RWPE2 (cell line): ENCODE results near the gene CSAG1.
"Not testable (repeated sequence)": the region's sequence is repeated elsewhere in the genome, so short reads cannot be mapped to it uniquely, and the experiment has no call there.

Source experiments
- ATAC-seq: fragments of 200-7000 bp; cut with Tn5 transposase; 3 replicates; pipeline ENCODE4 v1.9.1; 2021; ENCODE audit warnings: low read depth
- DNase-seq: peaks from one replicate; pipeline ENCODE4 v3.0.0-alpha.2; 2020; ENCODE audit warnings: low spot score
- H3K27ac ChIP-seq: fragments of 450-650 bp; 2 replicates; pipeline ENCODE4 v1.5.1; 2017; ENCODE audit warnings: mild to moderate bottlenecking; ENCODE audit not compliant: poor library complexity, severe bottlenecking
- H3K27me3 ChIP-seq: fragments of 250-450 bp; sonication (Bioruptor Pico); 2 replicates; pipeline ENCODE4 v1.5.1; 2021; ENCODE audit warnings: mild to moderate bottlenecking, moderate library complexity; ENCODE audit not compliant: insufficient read depth, poor library complexity, severe bottlenecking
- H3K36me3 ChIP-seq: fragments of 250-450 bp; sonication (Bioruptor Pico); 2 replicates; pipeline ENCODE4 v1.5.1; 2020; ENCODE audit warnings: low read depth, mild to moderate bottlenecking, moderate library complexity
- H3K4me1 ChIP-seq: fragments of 250-450 bp; sonication (Bioruptor Pico); 2 replicates; pipeline ENCODE4 v1.5.1; 2021; ENCODE audit warnings: mild to moderate bottlenecking, moderate library complexity; ENCODE audit not compliant: insufficient read depth, poor library complexity, severe bottlenecking
- H3K4me3 ChIP-seq: fragments of 250-450 bp; sonication (Bioruptor Pico); 2 replicates; pipeline ENCODE4 v1.5.1; 2021; ENCODE audit warnings: mild to moderate bottlenecking, moderate library complexity; ENCODE audit not compliant: severe bottlenecking
- H3K9me3 ChIP-seq: fragments of 250-450 bp; sonication (Bioruptor Pico); 2 replicates; pipeline ENCODE4 v1.5.1; 2021; ENCODE audit warnings: mild to moderate bottlenecking, moderate library complexity; ENCODE audit not compliant: severe bottlenecking
- TF ChIP-seq, protein P1 (sequence below): fragments of 450-650 bp; IDR thresholded peaks from one replicate; pipeline ENCODE4 v1.5.1; 2017; ENCODE audit warnings: mild to moderate bottlenecking, moderate library complexity; ENCODE audit not compliant: poor library complexity, severe bottlenecking

Gene CSAG1, protein sequence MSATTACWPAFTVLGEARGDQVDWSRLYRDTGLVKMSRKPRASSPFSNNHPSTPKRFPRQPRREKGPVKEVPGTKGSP

DNA sequence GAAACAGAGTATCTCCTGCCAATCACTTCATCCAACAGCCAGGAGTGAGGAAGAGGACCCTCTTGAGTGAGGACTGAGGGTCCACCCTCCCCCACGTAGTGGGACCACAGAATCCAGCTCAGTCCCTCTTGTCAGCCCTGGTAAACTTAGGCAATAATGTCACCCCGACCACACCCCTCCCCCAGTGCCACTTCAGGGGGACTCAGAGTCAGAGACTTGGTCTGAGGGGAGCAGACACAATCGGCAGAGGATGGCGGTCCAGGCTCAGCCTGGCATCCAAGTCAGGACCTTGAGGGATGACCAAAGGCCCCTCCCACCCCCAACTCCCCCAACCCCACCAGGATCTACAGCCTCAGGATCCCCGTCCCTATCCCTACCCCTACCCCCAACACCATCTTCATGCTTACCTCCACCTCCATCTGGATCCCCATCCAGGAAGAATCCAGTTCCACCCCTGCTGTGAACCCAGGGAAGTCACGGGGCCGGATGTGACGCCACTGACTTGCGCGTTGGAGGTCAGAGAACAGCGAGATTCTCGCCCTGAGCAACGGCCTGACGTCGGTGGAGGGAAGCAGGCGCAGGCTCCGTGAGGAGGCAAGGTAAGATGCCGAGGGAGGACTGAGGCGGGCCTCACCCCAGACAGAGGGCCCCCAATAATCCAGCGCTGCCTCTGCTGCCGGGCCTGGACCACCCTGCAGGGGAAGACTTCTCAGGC, at the start of gene CSAG1, which contains the start of gene MAGEA12:
CSAG1 (minus strand) TSS at position 461 of the 715 bp plus-strand sequence. CDS start 1,261 bp downstream, outside the sequence.
MAGEA12 (plus strand) TSS at position 497 of the 715 bp plus-strand sequence. CDS start 2,405 bp downstream, outside the sequence.
- Histone ChIP-seq H3K4me1 (no peaks in the 10 kb centered on the region), H3K36me3 (no peaks in the 10 kb centered on the region), H3K27me3 (no peaks in the 10 kb centered on the region), H3K4me3 (no peak within 1 kb of the TSS), H3K9me3 (no peaks in the 10 kb centered on the region), H3K27ac (no peak within 1 kb of the TSS)
- TF ChIP-seq, protein P1, sequence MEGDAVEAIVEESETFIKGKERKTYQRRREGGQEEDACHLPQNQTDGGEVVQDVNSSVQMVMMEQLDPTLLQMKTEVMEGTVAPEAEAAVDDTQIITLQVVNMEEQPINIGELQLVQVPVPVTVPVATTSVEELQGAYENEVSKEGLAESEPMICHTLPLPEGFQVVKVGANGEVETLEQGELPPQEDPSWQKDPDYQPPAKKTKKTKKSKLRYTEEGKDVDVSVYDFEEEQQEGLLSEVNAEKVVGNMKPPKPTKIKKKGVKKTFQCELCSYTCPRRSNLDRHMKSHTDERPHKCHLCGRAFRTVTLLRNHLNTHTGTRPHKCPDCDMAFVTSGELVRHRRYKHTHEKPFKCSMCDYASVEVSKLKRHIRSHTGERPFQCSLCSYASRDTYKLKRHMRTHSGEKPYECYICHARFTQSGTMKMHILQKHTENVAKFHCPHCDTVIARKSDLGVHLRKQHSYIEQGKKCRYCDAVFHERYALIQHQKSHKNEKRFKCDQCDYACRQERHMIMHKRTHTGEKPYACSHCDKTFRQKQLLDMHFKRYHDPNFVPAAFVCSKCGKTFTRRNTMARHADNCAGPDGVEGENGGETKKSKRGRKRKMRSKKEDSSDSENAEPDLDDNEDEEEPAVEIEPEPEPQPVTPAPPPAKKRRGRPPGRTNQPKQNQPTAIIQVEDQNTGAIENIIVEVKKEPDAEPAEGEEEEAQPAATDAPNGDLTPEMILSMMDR = no peak
- ATAC-seq (no peak), DNase-seq (no peak)

GRCh38 chrX:152769549-152770289, 36.2 kb upstream of the CSAG1 start, which contains the start of gene MAGEA6:
Gene MAGEA6, minus strand, starts transcription at chrX:152769689. Its CDS starts 2,039 bp downstream, at chrX:152767650.
- not testable (repeated sequence) for H3K4me3 ChIP-seq, H3K36me3 ChIP-seq, ATAC-seq, H3K9me3 ChIP-seq, H3K27ac ChIP-seq, H3K27me3 ChIP-seq, H3K4me1 ChIP-seq, DNase-seq

GRCh38 chrX:152766562-152766961, 33.0 kb upstream of the CSAG1 start:
- not testable (repeated sequence) for H3K4me1 ChIP-seq, DNase-seq, H3K36me3 ChIP-seq, ATAC-seq, H3K27me3 ChIP-seq, H3K27ac ChIP-seq, H3K9me3 ChIP-seq, H3K4me3 ChIP-seq

GRCh38 chrX:152761582-152761981, 28.1 kb upstream of the CSAG1 start:
- H3K27ac ChIP-seq, H3K9me3 ChIP-seq, DNase-seq, H3K27me3 ChIP-seq, H3K4me3 ChIP-seq, H3K36me3 ChIP-seq, ATAC-seq, H3K4me1 ChIP-seq: not testable (repeated sequence)

DNA sequence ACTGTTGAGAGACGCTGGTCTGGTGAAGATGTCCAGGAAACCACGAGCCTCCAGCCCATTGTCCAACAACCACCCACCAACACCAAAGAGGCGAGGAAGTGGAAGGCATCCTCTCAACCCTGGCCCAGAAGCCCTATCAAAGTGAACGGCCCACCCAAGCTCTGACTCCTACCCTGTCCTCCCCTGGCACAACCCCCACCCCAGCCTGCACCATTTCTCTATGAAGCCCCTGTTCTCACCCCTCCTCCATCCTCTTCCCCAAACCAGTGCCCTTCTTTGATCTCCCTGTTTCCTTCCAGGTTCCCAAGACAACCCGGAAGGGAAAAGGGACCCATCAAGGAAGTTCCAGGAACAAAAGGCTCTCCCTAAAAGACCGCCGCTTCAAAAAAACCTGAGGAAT, 26.0 kb upstream of the CSAG1 start:
- not testable (repeated sequence) for H3K27me3 ChIP-seq, ATAC-seq, H3K4me1 ChIP-seq, H3K27ac ChIP-seq, H3K4me3 ChIP-seq, H3K9me3 ChIP-seq, H3K36me3 ChIP-seq, DNase-seq

DNA sequence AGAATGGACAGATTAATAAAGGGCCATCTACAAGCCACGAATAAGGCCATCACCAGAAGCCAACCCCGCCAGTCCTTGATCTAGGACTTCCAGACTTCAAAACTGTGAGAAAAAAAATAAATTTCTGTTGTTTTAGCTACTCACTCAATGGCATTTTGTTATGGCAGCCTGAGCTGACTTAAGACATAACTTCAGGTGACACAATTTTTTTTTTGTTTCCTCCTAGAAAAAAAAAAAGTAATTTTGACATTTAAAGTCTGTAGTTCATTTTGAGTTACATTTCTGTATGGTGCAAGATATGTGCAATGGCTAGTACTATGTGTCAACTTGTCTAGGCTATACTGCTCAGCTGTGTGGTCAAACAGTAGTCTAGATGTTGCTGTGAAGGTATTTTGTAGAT, 25.4 kb upstream of the CSAG1 start, which contains the start of gene CSAG3:
CSAG3 (plus strand) TSS at position 301 of the 400 bp plus-strand sequence.
- H3K36me3 ChIP-seq, H3K4me3 ChIP-seq, DNase-seq, ATAC-seq, H3K4me1 ChIP-seq, H3K27ac ChIP-seq, H3K9me3 ChIP-seq, H3K27me3 ChIP-seq: not testable (repeated sequence)

- H3K4me3 ChIP-seq, DNase-seq, H3K4me1 ChIP-seq, H3K36me3 ChIP-seq, H3K9me3 ChIP-seq, H3K27me3 ChIP-seq, ATAC-seq, H3K27ac ChIP-seq: not testable (repeated sequence)
Observed at GRCh38 chrX:152754871-152755270, 21.4 kb upstream of the CSAG1 start.

- H3K27ac ChIP-seq, ATAC-seq, H3K27me3 ChIP-seq, H3K4me1 ChIP-seq, H3K4me3 ChIP-seq, H3K9me3 ChIP-seq, DNase-seq, H3K36me3 ChIP-seq: not testable (repeated sequence)
Observed at GRCh38 chrX:152753686-152754650, 20.4 kb upstream of the CSAG1 start, which contains the start of gene MAGEA2. Gene MAGEA2, minus strand, starts transcription at chrX:152753842. Its CDS starts 2,479 bp downstream, at chrX:152751363.
